NT2/D1 (cell line): Measurements from ENCODE around the gene EIF4E3.

Experiments
- DNase-seq: peaks from one replicate; pipeline ENCODE4 v3.0.0-alpha.2; 2011; ENCODE audit warnings: low read depth, low spot score
- H3K27me3 ChIP-seq: 2 replicates; pipeline ENCODE4 v1.6.0; 2011; ENCODE audit warnings: mild to moderate bottlenecking; ENCODE audit not compliant: insufficient read length, insufficient read depth
- H3K36me3 ChIP-seq: 2 replicates; pipeline ENCODE4 v1.6.1; 2011; ENCODE audit warnings: mild to moderate bottlenecking, low read length, mixed read lengths; ENCODE audit not compliant: insufficient read depth, insufficient read length
- H3K4me1 ChIP-seq: 2 replicates; pipeline ENCODE4 v1.5.1; 2011; ENCODE audit not compliant: insufficient read depth, insufficient read length
- H3K4me3 ChIP-seq: 2 replicates; pipeline ENCODE4 v1.5.1; 2011; ENCODE audit warnings: low read depth; ENCODE audit not compliant: insufficient read length
- H3K9ac ChIP-seq: 2 replicates; pipeline ENCODE4 v1.6.0; 2011; ENCODE audit warnings: low read depth; ENCODE audit not compliant: insufficient read length
- H3K9me3 ChIP-seq: 2 replicates; pipeline ENCODE4 v1.5.1; 2011; ENCODE audit warnings: mild to moderate bottlenecking, low read length; ENCODE audit not compliant: insufficient read depth
- SUZ12 ChIP-seq: IDR thresholded peaks from 2 replicates; pipeline ENCODE4 v1.6.1; 2011; ENCODE audit not compliant: insufficient read length, insufficient read depth; ENCODE audit errors: extremely low read depth
- YY1 ChIP-seq: IDR thresholded peaks from 2 replicates; pipeline ENCODE4 v1.6.1; 2011; ENCODE audit not compliant: insufficient read length, insufficient read depth
- ZNF274 ChIP-seq: IDR thresholded peaks from 2 replicates; pipeline ENCODE4 v1.6.1; 2011; ENCODE audit warnings: mild to moderate bottlenecking, low read depth, low read length

The EIF4E3 gene

DNA sequence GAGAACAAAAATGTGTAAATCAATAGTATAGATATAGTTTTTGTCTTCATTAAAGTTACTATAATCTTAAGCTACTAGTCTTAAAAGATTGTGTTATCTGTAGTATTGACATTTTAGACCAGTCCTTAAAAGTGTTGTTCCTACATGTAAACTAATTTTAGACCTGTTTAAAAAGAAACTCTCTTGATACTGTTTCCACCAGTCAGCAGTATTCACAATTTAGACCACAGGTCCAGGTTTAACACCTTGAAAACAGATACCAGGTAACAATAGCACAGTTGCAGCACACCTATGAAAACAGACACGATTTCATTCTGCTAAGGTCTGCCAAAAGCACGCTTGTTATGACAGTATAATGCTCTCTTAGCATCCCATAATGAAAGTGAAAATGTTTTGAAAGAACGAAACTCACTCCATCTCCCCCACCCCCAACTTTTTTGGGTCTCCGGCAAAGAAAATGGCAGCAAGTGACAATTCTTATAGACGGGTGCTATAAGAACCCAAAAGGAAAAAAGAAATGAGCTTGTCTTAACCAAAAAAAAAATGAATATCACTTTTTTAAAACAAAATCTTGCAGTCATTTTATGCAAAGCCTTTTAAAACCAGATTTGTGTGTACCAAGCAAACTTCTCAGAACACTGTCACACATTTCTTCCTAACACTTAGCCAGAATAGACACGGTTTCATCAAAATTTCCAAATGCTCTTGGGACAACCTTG lies 1.6 kb downstream of the EIF4E3 start:
- H3K4me3 ChIP-seq: no peak overlapping the region
- no peak overlapping the region for H3K9ac ChIP-seq
- H3K9me3 ChIP-seq: no peaks in the 10 kb centered on the region
- H3K4me1 ChIP-seq: no peaks in the 10 kb centered on the region
- TF ChIP-seq YY1: no peak
- no peak for TF ChIP-seq ZNF274
- TF ChIP-seq SUZ12: no peak
- peaks cover 26% of the 10 kb centered on the region for H3K27me3 ChIP-seq
- peaks cover 4% of the 10 kb centered on the region for H3K36me3 ChIP-seq
- DNase-seq: no peak

DNA sequence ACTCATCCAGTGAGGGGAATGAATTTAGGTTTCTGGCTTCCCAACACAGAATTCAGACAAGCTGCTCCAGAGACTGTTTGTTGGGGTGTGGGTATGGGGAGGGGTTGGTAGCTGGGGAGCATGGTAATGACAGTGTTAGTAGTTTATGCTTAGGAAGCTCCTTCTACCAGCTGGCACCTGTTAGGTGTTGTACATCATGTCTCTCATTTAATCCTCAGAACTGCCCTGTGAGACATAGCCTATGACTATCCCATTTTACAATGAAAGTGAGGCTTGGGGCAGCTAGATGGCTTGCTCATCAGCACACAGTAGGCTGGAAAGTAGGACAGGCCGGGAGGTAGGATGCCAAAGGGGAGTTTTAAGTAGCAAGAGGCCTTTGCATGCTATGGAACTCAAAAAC lies 2.5 kb downstream of the EIF4E3 start:
- H3K36me3 ChIP-seq: peaks cover 5% of the 10 kb centered on the region

DNA sequence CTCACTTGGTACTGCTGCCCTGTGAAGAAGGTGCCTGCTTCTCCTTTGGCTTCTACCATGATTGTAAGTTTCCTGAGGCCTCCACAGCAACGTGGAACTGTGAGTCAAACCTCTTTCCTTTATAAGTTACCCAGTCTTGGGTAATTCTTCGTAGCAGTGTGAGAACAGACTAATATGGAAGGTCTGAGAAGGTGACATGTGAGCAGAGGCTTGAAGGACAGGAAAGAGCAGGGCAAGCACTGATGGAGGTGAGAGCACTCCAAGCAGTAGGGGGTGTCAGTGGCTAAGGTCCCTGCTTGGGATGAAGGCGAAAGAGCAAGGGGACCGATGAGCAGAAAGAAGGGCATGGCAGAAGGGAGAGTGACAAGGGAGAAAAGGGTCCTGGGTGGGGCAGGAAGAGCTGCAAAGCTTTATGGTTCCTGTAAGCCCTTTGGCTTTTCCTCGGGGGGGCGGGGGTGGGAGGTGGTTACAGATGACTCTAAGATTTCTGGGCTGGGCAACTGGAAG lies 3.5 kb downstream of the EIF4E3 start:
- TF ChIP-seq ZNF274: no peak
- Histone ChIP-seq H3K27me3 (peaks cover 26% of the 10 kb centered on the region), H3K9me3 (no peaks in the 10 kb centered on the region), H3K4me3 (no peak overlapping the region), H3K4me1 (no peaks in the 10 kb centered on the region), H3K36me3 (peaks cover 5% of the 10 kb centered on the region), H3K9ac (no peak overlapping the region)
- DNase-seq: no peak

More for the DNA sequence above, 2.5 kb downstream of the EIF4E3 start:
- Histone ChIP-seq H3K9ac (no peak overlapping the region), H3K27me3 (peaks cover 26% of the 10 kb centered on the region), H3K9me3 (no peaks in the 10 kb centered on the region), H3K4me1 (no peaks in the 10 kb centered on the region), H3K4me3 (no peak overlapping the region)
- DNase-seq: no peak
- TF ChIP-seq YY1 (no peak), ZNF274 (no peak), SUZ12 (no peak)

DNA sequence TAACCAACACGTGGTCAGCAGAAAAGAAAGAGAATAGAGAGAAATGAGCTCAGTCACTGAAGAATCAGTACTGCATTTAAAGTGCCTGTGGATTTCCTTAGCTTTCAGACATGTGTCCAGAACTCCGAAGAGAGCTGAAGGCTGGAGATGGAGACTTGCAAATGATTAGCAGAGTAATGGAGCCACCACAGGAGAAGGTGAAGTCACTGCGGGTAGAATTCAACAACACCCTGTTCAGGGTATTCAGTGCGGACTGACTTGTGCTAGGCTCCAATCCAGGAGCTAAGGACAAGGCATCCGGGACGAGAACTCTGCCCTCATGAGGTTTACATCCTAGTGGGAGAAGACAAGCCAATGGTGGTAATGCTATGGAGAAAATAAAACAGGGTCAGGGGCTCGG lies 4.2 kb downstream of the EIF4E3 start:
- TF ChIP-seq ZNF274: no peak
- TF ChIP-seq SUZ12: no peak
- TF ChIP-seq YY1: no peak
- peaks cover 26% of the 10 kb centered on the region for H3K27me3 ChIP-seq

DNA sequence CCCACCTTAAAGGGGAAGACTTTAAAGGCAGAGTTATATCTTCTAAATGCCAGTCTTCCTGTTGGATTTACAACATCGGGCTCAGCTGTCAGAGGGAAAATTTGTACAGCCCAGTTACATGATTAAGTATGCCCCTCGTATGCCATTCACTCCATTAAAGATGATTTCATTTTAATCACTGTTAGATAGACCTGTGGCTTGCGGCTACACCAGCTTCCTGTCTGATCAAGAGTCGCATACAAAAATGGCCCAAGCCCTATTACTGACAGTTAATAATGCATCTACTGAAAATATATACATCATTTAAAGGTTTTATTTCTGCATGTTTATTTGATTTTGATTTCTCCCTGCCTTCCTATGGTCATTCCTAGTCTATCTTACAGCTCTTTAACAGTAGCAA lies 7.1 kb downstream of the EIF4E3 start:
- no peaks in the 10 kb centered on the region for H3K4me1 ChIP-seq
- peaks cover 4% of the 10 kb centered on the region for H3K27me3 ChIP-seq
- H3K36me3 ChIP-seq: peaks cover 5% of the 10 kb centered on the region
- no peak for DNase-seq
- no peak overlapping the region for H3K9ac ChIP-seq
- TF ChIP-seq ZNF274 (no peak), YY1 (no peak), SUZ12 (no peak)
- no peaks in the 10 kb centered on the region for H3K9me3 ChIP-seq
- H3K4me3 ChIP-seq: no peak overlapping the region

More for the DNA sequence above, 4.2 kb downstream of the EIF4E3 start:
- no peaks in the 10 kb centered on the region for H3K9me3 ChIP-seq
- no peak overlapping the region for H3K9ac ChIP-seq
- H3K36me3 ChIP-seq: peaks cover 5% of the 10 kb centered on the region
- DNase-seq: no peak
- H3K4me3 ChIP-seq: no peak overlapping the region
- H3K4me1 ChIP-seq: no peaks in the 10 kb centered on the region

DNA sequence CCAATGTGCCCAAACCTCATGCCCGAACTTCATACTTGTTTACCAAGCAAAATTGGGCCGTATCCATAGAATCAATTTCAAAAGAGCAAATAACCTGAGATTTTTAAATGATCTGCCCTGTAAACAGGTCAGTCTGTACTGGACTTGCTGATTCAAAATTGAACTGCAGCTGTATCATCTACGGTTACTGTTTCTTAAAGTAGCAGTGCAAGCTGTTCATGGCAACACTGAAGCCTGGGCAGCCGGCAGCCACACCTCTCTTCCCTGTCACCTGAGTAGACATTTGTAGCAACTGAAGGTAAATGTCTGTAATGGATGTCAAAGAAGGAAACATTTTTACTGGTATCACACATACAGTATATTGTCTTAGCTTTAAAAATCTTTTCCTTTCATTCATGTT lies 10.6 kb downstream of the EIF4E3 start:
- peaks cover 5% of the 10 kb centered on the region for H3K36me3 ChIP-seq
- H3K27me3 ChIP-seq: no peaks in the 10 kb centered on the region
- H3K9me3 ChIP-seq: no peaks in the 10 kb centered on the region
- no peaks in the 10 kb centered on the region for H3K4me1 ChIP-seq
- TF ChIP-seq YY1 (no peak), ZNF274 (no peak), SUZ12 (no peak)
- H3K4me3 ChIP-seq: no peak overlapping the region
- H3K9ac ChIP-seq: no peak overlapping the region
- DNase-seq: no peak

DNA sequence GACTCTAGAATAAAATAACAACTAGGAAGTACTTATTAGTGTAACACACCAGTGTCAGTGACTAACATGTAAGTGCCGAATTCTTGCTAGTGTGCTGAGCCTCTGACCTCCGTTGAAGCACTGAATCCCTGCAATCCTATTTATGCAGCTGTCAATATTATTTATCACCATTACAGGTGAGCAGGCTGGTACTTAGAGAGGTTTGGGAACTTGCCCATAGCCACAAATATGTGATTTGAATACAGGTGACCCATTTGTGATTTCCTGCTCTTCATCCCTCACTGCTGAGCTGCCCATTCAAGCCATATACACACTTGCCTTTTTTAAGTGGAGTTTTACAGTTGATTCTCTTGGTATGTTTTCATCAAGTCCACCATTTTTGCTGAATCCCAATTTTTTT lies 12.2 kb downstream of the EIF4E3 start:
- DNase-seq: no peak
- no peak overlapping the region for H3K9ac ChIP-seq
- no peak overlapping the region for H3K4me3 ChIP-seq
- no peaks in the 10 kb centered on the region for H3K9me3 ChIP-seq
- no peak for TF ChIP-seq YY1
- no peak for TF ChIP-seq ZNF274
- TF ChIP-seq SUZ12: no peak
- no peaks in the 10 kb centered on the region for H3K36me3 ChIP-seq
- no peaks in the 10 kb centered on the region for H3K27me3 ChIP-seq
- no peaks in the 10 kb centered on the region for H3K4me1 ChIP-seq

DNA sequence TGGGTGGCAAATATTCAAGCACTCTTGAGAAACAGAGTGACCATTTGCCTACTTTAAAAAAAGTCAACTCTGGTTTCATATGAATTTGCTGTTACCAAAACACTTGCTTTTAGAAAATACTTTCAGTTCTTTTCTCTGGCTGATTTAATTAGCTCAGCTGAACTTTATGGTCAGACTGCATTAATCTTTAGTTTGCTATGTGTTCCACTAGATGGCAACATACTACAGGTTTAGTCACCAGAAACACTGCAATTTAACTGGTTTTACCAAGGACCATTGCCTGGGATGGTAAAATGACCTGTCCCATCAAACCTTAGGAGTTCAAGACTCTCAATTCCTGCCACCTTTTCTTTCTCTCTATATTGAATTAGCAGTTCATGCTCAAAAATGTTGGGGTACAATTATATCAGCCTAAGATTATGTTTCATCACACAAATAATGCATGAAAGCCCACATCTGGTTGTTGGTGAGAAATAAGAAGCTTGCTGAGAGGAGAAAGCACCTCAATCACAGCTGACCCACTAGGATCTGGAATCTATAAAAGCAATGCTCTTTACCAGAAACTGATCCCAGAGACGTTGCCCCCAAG lies 14.2 kb downstream of the EIF4E3 start:
- H3K9ac ChIP-seq: no peak overlapping the region
- no peaks in the 10 kb centered on the region for H3K9me3 ChIP-seq
- no peaks in the 10 kb centered on the region for H3K4me1 ChIP-seq
- no peak overlapping the region for H3K4me3 ChIP-seq
- H3K36me3 ChIP-seq: no peaks in the 10 kb centered on the region
- H3K27me3 ChIP-seq: no peaks in the 10 kb centered on the region
- DNase-seq: no peak
- no peak for TF ChIP-seq SUZ12
- TF ChIP-seq YY1: no peak
- no peak for TF ChIP-seq ZNF274
